Gastroesophageal sphincter (tissue), 4 donors: Measurements from ENCODE around the gene IL6. TPM values are rescaled to one million over a fixed set of nuclear protein-coding genes. Genes with fewer than 3 reads are reported as not detected.

Source experiments
- ATAC-seq: fragments of 150-250 bp; one replicate; pipeline ENCODE4 v1.9.1; 2016; ENCODE audit warnings: mild to moderate bottlenecking, moderate library complexity
- H3K27ac ChIP-seq, 4 donors: fragments of 200-600 bp; sonication (generic) in 3 of 4; 1 replicate in 3 of 4; 2 replicates in 1 of 4; pipeline ENCODE4 v1.5.1; 2016 to 2019
- H3K27me3 ChIP-seq: fragments of 200-600 bp; sonication (generic); one replicate; pipeline ENCODE4 v1.5.1; 2019
- H3K36me3 ChIP-seq, 2 donors: fragments of 200-600 bp; sonication (generic); one replicate each; pipeline ENCODE4 v1.5.1; 2019; ENCODE audit warnings: control low read depth in 1 of 2
- H3K4me1 ChIP-seq, 3 donors: fragments of 200-600 bp; sonication (generic); 1 replicate in 2 of 3; 2 replicates in 1 of 3; pipeline ENCODE4 v1.5.1; 2016 to 2019; ENCODE audit warnings: control low read depth in 2 of 3
- H3K4me3 ChIP-seq, 2 donors: fragments of 200-600 bp; sonication (generic); one replicate each; pipeline ENCODE4 v1.5.1; 2019; ENCODE audit warnings: mild to moderate bottlenecking in 1 of 2, moderate library complexity in 1 of 2
- H3K9me3 ChIP-seq, 3 donors: fragments of 200-600 bp; sonication (generic); one replicate each; pipeline ENCODE4 v1.5.1; 2017 to 2019; ENCODE audit warnings: control low read depth in 2 of 3
- EP300 ChIP-seq: sonication (generic); formaldehyde crosslinking; IDR thresholded peaks from one replicate; pipeline ENCODE4 v1.6.1; 2017; ENCODE audit warnings: antibody characterized with exemption, mild to moderate bottlenecking
- POLR2A ChIP-seq, 2 donors: fragments of 450-650 bp; IDR thresholded peaks; one replicate each; pipeline ENCODE4 v1.6.1; 2017; ENCODE audit warnings: antibody characterized with exemption in 2 of 2, mild to moderate bottlenecking in 2 of 2, moderate library complexity in 1 of 2
- POLR2AphosphoS5 ChIP-seq: sonication (generic); formaldehyde crosslinking; IDR thresholded peaks from one replicate; pipeline ENCODE4 v1.6.1; 2017; ENCODE audit warnings: antibody characterized with exemption
- WGBS, 2 donors: methylation state at CpG; one replicate each; pipeline ENCODE4 v1.1.5; 2018; ENCODE audit warnings: low coverage in 1 of 2; 5-methylcytosine and 5-hydroxymethylcytosine counted together
- total RNA-seq, 4 donors: library from RNA; depleted of rRNA; stranded (reverse); fragments of >200 nt; gene quantifications; one replicate each; pipeline ENCODE4 v1.1.0, GENCODE V29; 2016
- TF ChIP-seq, protein P1 (sequence below), 4 experiments: fragments of 200-600 bp in 2 of 4; fragments of 450-650 bp in 2 of 4; sonication (generic) in 1 of 4; IDR thresholded peaks; one replicate each; pipeline ENCODE4 v1.5.1; 2017 to 2019; ENCODE audit warnings: antibody characterized with exemption in 4 of 4, mild to moderate bottlenecking in 2 of 4, moderate library complexity in 2 of 4

The IL6 gene
- total RNA-seq, 4 donors from 2014 or later = 0.85 to 27.9 TPM; not detected in 2

DNA sequence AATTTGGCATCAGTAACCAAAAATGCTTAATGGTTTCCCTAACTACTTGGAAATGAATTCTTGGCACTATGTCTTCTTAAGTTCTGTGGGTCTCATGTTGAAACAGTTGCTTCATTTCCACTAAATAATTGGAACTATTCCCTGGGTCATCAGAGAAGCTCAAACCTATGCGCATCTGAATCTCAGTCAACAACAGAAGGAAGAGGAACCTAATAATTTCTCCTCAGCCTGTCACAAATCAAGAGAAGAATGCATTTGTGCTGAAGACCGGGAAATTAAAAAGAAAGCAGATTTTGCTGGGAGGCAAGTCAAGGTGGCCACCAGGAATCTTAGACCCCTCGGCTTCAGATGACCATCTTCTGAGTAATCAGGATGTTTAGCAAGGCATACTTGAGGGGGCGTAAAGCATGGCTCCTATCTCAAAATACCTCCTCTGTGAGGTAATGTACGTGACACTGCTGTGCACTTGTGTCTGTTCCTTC lies 54.3 kb downstream of the IL6 start:
- WGBS, 2 donors = 55 to 63% methylated on average over 5 of the region's 5 CpGs
- H3K4me3 ChIP-seq = no peak overlapping the region
- TF ChIP-seq POLR2AphosphoS5 (peak; percentile 25), POLR2A (IDR thresholded peaks at IDR 0.05) (no peak), EP300 (no peak)
- TF ChIP-seq, protein P1, sequence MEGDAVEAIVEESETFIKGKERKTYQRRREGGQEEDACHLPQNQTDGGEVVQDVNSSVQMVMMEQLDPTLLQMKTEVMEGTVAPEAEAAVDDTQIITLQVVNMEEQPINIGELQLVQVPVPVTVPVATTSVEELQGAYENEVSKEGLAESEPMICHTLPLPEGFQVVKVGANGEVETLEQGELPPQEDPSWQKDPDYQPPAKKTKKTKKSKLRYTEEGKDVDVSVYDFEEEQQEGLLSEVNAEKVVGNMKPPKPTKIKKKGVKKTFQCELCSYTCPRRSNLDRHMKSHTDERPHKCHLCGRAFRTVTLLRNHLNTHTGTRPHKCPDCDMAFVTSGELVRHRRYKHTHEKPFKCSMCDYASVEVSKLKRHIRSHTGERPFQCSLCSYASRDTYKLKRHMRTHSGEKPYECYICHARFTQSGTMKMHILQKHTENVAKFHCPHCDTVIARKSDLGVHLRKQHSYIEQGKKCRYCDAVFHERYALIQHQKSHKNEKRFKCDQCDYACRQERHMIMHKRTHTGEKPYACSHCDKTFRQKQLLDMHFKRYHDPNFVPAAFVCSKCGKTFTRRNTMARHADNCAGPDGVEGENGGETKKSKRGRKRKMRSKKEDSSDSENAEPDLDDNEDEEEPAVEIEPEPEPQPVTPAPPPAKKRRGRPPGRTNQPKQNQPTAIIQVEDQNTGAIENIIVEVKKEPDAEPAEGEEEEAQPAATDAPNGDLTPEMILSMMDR (IDR thresholded peaks at IDR 0.05) = no peak
- H3K27ac ChIP-seq = peak overlapping the region in 3 of 4 donors; percentile 2 to 64 (median 12)
- no peaks in the 10 kb centered on the region for H3K9me3 ChIP-seq
- ATAC-seq = peak; percentile 74
- H3K4me1 ChIP-seq = no peaks in the 10 kb centered on the region
- H3K36me3 ChIP-seq = no peaks in the 10 kb centered on the region
- no peaks in the 10 kb centered on the region for H3K27me3 ChIP-seq

Other genes starting within 250 kb of the IL6 start
- gene STEAP1B, start 227.0 kb upstream of the IL6 start, total RNA-seq = 1 to 10 TPM in 1 of 4 donors, under 1 TPM in 2, not detected in 1; 0.66 to 2.8 (median 0.67) TPM
- 100 to 1,000 TPM; 121 to 340 (median 231) TPM for gene TOMM7, start 95.6 kb downstream of the IL6 start, total RNA-seq